ENCODE measurements around the gene CDS1.
"Not testable (repeated sequence)": the region's sequence is repeated elsewhere in the genome, so short reads cannot be mapped to it uniquely, and the experiment has no call there.

The CDS1 gene

DNA sequence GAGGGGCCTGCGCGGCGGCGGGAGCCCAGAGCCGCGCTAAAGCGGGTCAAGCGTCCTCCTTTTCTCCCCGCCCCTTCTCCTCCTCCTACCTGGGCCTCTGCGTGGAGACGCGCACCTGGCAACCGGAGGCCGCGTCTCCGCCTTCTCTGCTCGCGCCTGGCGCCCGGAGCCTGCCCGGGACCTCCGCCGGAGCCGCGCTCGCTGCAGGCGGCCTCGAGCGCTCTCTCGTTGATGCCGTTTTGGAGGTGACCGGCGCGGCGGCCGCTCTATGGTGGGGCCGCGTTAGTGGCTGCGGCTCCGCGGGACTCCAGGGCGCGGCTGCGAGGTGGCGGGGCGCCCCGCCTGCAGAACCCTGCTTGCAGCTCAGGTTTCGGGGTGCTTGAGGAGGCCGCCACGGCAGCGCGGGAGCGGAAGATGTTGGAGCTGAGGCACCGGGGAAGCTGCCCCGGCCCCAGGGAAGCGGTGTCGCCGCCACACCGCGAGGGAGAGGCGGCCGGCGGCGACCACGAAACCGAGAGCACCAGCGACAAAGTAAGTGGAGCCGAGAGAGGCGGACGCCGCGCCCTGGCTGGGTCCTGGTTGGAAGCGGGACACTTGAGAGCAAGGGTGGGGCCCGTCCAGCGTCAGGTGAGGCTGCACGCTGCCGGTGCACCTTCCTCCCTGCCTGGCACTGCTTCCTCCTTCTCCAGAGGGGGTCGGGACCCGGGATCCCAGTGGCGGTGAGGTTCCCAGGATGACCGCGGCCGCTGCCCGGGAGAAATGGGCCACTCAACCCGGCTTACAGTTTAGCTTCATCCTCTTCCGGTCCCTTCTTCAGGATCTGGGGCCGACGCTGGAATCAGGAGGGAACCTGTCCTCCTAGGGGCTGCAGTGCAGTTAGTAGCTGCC, at the start of gene CDS1:
TSS of gene CDS1 (plus strand) at position 140 of the 888 bp plus-strand sequence. CDS start at position 415, 275 bp downstream.
- DNase-seq, result peak; percentile 93

DNA sequence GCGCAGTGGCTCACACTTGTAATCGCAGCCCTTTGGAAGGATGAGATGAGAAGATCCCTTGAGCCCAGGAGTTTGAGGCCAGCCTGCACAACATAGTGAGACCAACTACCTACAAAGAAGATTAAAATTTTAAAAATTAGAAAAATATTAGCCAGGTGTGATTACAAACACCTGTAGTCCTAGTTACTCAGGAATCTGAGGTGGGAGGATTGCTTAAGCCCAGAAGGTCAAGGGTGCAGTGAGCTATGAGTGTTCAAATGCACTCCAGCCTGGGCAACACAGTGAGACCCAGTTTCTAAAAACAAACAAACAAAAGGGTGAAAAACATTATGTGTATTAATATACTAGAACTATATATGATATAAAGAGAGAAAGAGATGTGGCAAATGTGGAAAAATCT, 47.0 kb upstream of the CDS1 start:
- no peak for DNase-seq

DNA sequence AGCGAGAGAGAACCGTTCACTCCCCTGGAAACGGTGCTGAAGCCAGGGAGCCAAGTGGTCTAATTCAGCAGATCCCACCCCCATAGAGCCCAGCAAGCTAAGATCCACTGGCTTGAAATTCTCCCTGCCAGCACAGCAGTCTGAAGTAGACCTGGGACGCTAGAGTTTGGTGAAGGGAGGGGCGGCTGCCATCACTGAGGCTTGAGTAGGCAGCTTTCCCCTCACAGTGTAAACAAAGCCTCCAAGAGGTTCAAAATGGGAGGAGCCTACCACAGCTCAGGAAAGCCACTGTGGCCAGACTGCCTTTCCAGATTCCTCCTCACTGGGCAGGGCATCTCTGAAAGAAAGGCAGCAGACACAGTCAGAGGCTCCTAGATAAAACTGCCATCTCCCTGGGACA, 37.8 kb upstream of the CDS1 start:
- no peak for DNase-seq

DNA sequence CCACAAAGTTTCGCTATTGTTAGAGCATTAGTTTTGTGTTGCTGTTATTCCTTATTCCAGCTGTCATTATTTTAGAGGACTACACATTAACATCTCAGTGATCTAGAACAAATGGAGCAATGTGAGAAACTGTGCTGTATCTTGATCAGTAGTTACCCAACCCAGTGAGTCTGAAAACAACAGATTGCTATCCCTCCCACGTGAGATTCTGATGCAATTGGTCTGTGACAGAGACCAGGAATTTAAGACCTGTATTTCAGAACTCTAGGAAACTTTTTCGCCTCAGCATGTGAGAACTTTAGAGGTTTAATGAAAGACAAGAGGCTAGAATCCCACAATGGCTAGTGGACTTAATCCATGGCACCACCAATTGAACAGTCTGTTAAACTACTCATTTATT, 35.7 kb upstream of the CDS1 start:
- no peak for DNase-seq

DNA sequence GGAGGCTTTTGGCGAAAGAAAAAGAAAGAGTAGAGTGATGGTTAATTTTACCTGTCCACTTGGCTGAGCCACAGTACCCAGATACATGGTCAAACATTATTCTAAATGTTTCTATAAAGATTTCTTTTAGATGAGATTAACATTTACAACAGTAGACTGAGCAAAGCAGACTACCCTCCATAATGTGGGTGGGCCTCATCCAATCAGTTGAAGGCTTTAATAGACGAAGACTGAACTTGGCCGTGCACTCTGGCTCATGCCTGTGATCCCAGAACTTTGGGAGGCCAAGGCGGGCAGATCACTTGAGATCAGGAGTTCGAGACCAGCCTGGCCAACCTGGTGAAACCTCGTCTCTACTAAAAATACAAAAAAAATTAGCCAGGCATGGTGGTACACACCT, 33.7 kb upstream of the CDS1 start:
- not testable (repeated sequence) for DNase-seq

DNA sequence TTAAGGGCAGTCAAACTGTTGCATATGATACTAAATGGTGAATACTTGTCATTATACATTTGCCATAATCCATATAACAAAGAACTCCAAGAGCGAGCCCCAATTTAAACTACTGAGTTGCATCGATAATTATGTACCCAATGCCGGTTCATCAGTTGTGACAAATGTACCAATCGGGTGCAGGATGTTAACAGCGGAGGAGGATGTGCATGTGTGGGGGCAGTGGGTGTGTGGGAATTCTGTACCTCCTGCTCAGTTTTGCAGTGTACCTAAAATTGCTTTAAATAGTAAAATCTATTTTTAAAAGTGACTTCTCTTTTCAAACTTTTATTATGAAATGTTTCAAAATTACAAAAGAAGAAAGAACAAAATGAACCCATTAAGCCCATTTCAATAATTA, 20.8 kb upstream of the CDS1 start:
- DNase-seq, result no peak

DNA sequence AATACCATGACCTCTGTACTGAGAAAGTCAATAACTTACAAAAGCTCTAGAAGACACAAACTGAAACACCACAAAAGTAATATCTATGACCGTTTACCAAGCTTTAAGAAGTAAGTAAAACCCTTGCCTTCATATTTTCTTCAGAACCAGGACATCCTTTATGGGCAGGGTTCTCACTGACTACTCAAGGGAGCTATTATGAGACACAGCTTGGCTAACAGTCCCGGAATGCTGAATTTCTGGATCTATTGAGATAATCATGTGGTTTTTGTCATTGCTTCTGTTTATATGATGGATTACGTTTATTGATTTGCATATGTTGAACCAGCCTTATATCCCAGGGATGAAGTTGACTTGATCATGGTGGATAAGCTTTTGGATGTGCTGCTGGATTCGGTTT, 19.9 kb upstream of the CDS1 start:
- no peak for DNase-seq

DNA sequence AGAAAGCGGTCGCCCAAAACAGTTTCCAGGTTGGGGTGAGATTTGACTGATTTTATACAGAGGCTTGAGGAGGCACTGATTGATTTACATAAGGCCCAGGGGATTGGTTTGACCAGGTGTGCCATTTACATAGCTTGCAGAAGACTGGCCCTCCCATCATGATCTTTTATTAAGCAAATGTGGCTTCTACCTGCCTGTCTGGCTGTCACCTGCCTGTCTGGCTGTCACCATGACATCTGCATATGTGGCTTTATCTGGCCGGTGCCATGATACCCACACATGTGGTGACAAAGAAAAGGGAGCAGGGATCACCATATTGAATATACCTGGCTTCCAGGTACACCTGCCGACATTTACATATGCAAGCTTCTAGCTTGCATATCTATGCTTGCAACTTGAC, 17.0 kb upstream of the CDS1 start:
- no peak for DNase-seq

DNA sequence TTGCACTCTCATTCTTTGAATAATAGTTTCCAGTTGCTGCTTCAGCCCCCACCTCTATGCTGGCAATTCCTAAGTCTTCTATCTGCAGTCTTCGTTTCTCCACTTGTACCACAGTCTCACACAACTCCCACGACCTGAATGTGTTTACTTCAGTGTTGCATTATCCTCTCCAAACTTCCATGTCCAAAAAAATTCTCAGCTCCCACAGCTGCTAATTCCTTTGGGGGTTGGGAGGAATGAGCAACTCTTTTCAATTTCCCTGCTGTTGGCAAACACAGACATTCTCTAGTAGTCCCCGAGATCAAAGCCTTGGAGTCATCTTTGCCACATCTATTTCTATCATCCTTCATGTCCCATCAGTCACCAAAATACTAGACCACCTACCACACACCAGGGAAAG, 14.4 kb upstream of the CDS1 start:
- no peak for DNase-seq

DNA sequence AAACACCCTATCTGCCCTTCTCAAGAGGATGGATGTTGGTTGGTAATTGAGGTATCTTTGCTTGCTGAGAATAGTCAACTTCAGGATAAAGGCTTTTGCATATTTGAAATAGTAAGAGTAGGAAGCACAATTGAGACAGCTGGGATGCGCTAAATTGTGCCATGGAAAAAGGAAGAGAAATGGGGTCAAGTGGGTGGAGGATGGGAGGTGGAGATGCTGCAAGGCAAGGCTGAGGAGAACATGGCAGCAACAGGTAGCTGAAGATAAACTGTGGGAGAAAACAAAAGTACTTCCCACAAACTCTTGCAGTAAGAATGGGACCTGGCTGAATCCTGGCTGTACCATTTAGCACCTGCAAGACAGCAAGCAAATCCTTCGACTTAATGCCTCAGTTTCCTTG, 13.9 kb upstream of the CDS1 start:
- no peak for DNase-seq

DNA sequence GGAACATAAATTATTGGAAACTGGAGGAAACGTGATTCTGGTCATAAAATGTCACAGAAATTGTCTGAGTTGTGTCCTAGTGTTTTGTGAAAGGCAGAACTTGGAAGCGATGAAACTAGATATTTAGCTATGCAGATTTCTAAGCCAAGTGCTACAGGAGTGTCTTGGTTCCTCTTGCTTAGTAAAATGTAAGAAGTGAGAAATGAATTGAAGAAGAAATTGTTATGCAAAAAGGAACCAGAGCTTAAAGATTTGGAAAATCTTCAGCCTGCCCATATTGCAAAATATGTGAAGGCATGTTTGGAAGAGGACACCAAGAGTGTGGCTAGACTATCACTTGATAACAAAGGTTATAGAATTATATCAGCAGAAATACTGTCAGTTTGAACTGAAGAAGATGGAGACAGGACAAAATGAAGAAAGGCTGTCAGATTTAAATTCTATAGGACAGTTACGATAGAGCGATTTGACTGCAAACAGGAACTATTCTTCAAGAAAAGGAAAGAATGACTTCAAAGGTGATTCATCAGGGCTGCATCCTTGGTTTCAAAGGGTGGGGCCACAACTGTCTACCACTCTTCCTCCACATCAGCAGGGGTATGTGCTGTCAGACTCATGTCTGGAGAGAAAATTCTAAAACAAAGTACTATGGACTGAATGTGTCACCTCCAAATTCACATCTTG, 9.4 kb upstream of the CDS1 start:
- DNase-seq, result no peak

DNA sequence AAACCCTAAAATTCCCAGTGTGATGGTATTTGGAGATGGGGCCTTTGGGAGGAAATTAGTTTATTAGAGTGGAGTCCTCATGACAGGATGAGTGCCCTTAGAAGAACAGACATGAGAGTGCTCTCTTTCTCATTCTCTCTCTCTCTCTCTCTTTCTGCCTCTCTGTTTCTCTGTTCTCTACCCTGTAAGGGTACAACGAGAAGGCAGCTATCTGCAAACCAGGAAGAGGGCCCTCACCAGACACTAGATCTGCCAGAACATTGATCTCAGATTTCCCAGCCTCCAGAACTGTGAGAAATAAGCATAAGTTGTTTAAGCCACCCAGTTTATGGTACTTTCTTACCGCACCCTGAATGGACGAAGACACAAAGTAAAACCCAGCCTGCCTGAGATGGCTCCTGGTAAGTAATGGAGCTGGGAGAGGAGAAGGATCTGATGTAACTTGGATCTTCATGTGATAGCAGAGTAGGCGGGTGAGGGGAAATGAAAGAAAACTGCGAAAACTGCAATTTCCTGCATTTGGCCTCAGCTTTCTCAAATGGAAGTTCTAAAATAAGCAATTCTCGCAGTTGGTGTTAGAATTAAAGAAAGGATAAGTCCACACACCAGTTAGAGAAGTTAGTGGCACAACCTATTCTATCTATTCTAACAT, 8.7 kb upstream of the CDS1 start:
- DNase-seq, result no peak

DNA sequence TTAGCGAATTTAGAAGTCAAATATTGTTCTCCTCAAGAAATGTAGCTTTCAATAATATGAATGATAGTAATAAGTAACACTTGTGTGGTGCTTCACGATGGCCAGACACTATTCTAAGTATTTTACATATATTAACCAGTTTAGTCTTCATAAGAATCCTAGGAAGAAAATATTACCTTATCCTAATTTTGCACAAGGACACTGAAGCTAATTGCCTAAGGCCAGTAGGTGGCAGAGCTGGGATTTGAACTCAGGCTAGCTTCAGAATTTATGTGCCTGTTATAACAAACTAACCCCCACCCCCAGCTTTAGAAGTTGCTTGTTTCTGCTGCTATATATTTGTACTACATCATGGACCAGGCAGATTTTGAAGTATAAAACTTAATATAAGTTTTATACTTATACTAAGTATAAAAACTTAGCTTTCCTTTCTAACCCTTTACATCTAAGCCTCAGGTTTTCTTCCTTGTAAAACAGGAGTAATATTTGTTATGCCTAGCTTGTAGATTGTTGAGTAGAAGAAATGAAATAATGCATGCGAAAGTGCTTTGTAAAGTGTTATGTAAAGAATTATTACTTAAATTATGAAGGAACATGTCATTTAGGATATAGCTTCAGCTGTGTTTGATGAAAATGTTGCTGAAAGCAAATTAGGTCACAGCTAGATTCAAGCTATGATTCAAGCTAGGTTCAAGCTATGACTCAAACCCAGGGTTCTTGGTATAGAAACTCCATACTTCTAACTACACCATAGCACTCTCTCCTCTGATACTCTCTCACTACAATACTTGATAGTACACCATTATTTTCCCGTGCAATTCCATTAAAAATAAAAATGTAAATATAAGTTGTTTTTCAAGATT, 4.2 kb upstream of the CDS1 start:
- DNase-seq, result no peak

DNA sequence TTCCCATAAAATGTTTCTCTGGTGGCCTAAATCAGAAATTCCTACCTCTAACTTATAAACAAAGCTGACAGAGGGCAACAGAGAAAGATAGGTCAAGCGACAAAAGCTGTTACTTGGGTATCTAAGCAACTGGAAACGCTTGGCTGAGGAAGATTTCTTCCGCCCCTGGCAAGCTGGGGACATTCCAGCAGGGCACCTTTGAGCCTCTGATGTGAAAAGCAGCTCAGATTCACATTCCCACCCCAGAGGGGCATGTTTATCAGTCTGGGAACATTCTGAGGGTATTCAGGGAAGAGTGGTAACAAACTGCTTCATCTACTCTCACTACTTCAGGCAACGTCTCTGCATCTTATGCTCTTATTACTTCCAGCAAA, 3.5 kb upstream of the CDS1 start:
- no peak for DNase-seq

DNA sequence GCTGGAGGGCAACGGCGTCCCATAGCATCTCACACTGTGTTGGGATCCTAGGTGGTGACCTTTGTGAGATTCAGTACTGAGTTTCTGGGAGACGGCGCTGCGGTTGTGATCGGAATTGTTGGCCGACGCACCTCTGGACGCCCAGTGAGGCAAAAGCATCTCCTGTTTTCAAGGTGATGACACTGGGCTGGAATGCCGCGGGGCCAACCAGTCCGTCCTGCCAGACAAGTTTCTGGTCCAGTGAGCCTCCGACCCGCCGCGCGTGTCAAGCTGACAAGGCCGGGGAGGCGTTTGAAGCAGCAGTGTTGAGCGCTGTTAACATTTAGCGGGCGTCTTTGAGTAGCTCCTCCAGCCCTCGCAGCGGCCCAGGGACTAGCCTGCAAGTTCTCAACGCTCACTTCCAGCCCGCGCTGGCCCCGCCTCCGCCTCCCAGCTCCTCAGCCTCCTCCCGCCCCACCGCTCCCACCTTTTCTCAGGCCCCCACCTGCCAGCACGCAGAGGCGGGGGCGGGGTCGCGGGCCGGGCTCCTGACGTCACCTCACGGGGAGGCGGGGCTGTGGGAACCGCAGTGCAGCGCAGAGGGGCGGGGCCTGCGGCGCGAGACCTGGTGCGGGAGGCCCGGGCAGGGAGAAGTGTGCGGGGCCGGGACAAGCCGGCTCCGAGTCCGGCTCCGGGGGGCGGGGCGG, 482 bp upstream of the CDS1 start:
- DNase-seq, result peak; percentile 93

DNA sequence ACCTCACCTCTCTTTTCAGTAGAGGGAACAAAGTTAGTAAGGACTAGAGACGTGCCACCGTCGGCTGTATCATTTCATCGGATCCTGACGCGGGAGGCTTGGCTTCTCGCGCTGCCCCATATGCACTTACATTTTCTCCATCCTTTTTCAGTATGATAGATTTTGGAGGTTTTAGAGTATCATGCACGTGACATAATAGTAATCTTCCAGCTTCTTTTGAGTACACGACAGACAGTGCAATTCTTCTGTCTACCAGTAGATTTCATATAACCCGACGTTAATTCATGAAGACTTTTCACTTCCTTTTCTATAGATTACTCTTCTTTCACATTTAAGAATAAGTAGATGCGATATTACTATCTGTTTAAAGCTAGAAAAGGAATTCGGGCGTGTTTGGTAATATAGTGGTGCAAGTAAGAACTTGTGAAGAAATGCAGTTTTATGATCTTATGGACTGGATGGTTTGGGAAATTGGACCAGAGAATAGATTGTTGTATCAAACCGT, 1.0 kb downstream of the CDS1 start:
- no peak for DNase-seq

DNA sequence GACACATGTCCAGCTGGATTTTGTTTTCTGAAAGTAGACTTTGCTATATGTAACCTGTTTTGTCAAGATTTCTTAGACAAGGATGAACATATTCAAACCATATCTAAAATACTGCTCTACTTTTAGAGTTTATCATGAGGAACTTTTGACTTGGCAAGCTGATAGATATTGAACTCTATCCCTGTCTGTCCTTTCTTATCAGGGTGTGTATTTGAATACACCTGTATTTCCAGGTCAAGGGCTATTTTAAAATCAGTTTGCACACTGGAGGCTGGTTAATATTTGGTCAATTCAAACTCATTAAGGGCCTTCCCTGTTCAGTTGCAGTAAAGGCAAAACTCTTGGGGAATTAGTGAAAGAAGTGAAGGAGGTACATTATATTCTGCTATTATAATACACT, 2.3 kb downstream of the CDS1 start:
- DNase-seq, result no peak

DNA sequence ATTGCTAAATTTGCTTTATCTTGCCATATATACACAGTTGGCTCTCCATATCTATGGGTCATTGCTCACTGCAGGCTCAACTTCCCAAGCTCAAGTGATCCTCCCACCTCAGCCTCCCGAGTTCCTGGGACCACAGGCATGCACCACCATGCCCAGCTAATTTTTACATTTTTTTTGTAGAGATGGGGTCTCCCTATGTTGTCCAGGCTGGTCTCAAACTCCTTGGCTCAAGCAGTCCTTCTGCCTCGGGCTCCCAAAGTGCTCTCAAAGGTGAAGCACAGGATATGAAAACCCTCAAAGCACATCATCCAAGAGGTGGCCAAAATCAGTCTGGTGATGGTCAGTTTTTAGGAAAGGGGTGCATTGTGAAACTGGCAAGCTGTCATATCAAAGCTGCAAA, 11.8 kb downstream of the CDS1 start:
- no peak for DNase-seq

DNA sequence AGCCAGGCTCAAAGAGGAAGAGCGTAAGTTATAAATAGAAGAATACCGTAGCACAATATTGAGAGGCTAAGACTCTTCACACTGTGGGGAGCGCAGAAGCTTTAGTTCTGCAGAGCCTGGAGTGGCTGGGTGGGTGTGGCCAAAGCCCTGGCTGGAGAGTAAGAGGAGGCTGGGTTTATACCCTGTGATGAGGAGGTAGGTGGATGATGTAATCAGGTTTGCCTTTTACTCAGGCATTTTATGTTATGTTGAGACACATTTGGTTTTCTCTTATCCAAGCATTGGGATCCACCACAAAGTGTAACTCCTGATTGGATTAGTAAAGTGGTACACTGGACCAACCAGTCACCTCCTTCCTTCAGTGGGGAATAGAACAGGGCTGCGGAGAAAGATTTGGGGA, 13.9 kb downstream of the CDS1 start:
- peak; percentile 61 for DNase-seq

DNA sequence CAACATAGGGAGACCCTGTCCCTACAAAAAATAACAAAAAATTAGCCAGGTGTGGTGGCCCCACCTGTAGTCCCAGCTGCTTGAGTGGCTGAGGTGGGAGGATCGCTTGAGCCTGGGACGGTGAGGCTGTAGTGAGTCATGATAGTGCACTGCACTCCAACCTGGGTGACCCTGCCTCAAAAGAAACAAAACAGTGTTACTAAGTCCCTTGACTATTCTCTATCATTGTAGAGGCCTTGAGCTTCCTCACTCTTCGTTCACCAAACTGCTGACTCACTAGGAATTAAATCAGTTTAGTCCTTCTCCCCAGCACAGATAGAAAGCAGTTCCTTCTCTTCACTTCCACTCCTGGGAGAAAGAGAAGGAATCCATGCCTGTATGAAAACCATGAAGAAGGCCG, 14.5 kb downstream of the CDS1 start:
- no peak for DNase-seq

DNA sequence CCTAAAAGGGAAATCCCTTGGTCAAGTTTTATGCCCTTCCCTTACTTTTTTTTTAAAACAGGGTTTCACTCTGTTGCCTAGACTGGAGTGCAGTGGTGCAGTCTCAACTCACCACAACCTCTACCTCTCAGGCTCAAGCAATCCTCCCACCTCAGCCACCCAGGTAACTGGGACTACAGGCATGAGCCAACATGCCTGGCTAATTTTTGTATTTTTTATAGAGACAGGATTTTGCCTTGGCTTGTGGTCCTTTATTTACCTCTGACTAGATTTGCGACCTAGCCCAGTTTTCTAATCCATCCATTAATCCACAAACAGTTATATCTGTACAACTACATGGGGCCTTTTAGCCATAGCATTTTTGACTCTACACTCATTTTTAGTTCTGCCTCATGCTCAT, 23.7 kb downstream of the CDS1 start:
- no peak for DNase-seq

DNA sequence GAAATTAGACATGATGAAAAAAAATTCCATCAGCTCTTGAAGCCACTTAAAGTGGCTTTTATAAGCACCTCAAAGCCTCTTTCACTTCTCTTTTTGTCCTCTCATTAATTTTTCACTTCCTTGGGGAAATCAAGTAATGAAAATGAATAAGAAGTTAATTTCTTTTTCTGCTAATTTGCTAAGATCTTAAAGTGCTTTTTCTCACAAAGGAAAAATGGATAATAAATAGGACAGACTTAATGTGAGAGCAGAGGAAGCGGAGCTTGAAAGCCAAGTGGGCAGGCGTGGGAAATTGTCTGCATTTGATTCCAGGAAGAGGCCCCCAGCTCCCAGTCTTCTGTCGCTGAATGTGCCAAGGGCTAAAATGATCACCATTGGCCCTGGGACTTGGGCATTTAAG, 28.6 kb downstream of the CDS1 start:
- DNase-seq, result no peak

Measured in NCI-H510A (cell line).